Measurements from ENCODE around the gene HSBP1L1. TPM values are rescaled to one million over a fixed set of nuclear protein-coding genes. Genes with fewer than 3 reads are reported as not detected.

HSBP1L1 gene
- total and polyA plus RNA-seq, 2 of the 13 experiments (the other 11 are each of a cell fraction or from before 2014, with no cell fraction given), result 22.6 to 45.1 TPM

DNA sequence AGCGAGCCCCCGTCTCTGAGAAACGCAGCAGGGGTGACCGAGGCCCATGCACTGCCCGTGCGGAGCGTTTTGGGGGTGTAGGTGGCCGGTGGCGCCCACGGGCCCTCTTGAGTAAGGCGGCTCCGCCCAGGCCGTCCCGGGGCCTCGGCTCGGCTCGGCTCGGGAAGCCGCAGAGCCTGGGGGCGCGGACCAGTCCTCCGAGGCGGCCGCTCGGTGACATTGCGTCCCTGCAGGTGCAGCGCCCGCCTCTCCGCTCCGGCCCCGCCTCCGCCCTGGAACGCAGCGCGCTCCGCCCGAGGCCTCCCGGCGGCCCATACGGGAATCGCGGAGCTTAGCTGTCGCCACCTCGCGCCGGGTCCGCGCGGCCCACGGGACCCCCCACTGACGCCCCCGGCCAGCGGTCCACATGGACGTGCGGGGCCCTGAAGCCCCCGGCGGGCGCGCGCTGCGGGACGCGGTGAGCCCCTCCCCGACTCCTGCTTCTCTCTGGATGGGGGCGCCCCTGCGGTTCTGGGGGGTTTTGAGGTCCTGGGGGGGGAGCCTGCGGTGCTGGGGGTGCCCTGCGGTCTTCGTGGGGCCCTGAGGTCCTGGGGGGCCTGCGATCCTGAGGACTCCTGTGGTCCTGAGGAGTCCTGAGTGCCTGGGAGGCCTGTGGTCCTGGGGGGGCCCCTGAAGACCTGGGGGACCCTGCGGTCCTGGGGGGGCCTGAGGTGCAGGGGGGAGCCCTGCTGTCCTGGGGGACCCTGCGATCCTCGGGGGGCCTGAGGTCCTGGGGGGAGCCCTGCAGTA, at the start of gene HSBP1L1 (continued):
- TF ChIP-seq, protein P1, sequence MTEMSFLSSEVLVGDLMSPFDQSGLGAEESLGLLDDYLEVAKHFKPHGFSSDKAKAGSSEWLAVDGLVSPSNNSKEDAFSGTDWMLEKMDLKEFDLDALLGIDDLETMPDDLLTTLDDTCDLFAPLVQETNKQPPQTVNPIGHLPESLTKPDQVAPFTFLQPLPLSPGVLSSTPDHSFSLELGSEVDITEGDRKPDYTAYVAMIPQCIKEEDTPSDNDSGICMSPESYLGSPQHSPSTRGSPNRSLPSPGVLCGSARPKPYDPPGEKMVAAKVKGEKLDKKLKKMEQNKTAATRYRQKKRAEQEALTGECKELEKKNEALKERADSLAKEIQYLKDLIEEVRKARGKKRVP (CRISPR knock-in tag; IDR thresholded peaks at IDR 0.05), result peak in 1 of 2 experiments; percentile 47; a peak in 1 of 4 replicates
- TF ChIP-seq MED8 (CRISPR knock-in tag; IDR thresholded peaks at IDR 0.05; ENCODE audit: insufficient replicate concordance), result peak; percentile 55
- TF ChIP-seq, protein P2, sequence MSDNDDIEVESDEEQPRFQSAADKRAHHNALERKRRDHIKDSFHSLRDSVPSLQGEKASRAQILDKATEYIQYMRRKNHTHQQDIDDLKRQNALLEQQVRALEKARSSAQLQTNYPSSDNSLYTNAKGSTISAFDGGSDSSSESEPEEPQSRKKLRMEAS (IDR thresholded peaks at IDR 0.05), result peak; percentile 58
- no peak for TF ChIP-seq HNRNPL (IDR thresholded peaks at IDR 0.05; ENCODE audit: low read depth, low read length)
- no peak for TF ChIP-seq JARID2 (CRISPR knock-in tag; IDR thresholded peaks at IDR 0.05; ENCODE audit: insufficient replicate concordance)
- TF ChIP-seq TEAD3 (CRISPR knock-in tag; optimal IDR thresholded peaks at IDR 0.05; ENCODE audit: borderline replicate concordance), result peak; percentile 90
- TF ChIP-seq RXRA (CRISPR knock-in tag; IDR thresholded peaks at IDR 0.05), result no peak
- no peak; the same call in 1 of the 2 replicates for TF ChIP-seq ZNF747 (CRISPR knock-in tag; IDR thresholded peaks at IDR 0.05; ENCODE audit: borderline replicate concordance)
- no peak for TF ChIP-seq HMG20A (CRISPR knock-in tag; IDR thresholded peaks at IDR 0.05; ENCODE audit: borderline replicate concordance)
- no peak for TF ChIP-seq NFIC (IDR thresholded peaks at IDR 0.05; ENCODE audit: low read length)
- TF ChIP-seq ZNF788 (CRISPR knock-in tag; IDR thresholded peaks at IDR 0.05; ENCODE audit: borderline replicate concordance), result no peak
- TF ChIP-seq MBD4 (IDR thresholded peaks at IDR 0.05; ENCODE audit: borderline replicate concordance, low read length), result no peak
- TF ChIP-seq NPAS2 (CRISPR knock-in tag; IDR thresholded peaks at IDR 0.05; ENCODE audit: borderline replicate concordance), result no peak
- TF ChIP-seq, protein P3, sequence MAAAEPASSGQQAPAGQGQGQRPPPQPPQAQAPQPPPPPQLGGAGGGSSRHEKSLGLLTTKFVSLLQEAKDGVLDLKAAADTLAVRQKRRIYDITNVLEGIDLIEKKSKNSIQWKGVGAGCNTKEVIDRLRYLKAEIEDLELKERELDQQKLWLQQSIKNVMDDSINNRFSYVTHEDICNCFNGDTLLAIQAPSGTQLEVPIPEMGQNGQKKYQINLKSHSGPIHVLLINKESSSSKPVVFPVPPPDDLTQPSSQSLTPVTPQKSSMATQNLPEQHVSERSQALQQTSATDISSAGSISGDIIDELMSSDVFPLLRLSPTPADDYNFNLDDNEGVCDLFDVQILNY (CRISPR knock-in tag; conservative IDR thresholded peaks at IDR 0.05), result no peak
- TF ChIP-seq ELF1 (CRISPR knock-in tag; IDR thresholded peaks at IDR 0.05), result no peak
- no peak for TF ChIP-seq ZFP1 (CRISPR knock-in tag; IDR thresholded peaks at IDR 0.05)
- peak; percentile 66 for TF ChIP-seq POLR2AphosphoS5 (IDR thresholded peaks at IDR 0.05; ENCODE audit: low read depth, low read length)
- peak; percentile 63 for TF ChIP-seq SP4 (CRISPR knock-in tag; IDR thresholded peaks at IDR 0.05)
- no peak for TF ChIP-seq ZFP41 (CRISPR knock-in tag; IDR thresholded peaks at IDR 0.05; ENCODE audit: borderline replicate concordance)
- no peak for TF ChIP-seq ZBTB21 (CRISPR knock-in tag; IDR thresholded peaks at IDR 0.05)
- no peak for TF ChIP-seq ATF7 (IDR thresholded peaks at IDR 0.05)
- no peak for TF ChIP-seq ATF7 (CRISPR knock-in tag; IDR thresholded peaks at IDR 0.05)
- TF ChIP-seq ZNF644 (CRISPR knock-in tag; IDR thresholded peaks at IDR 0.05; ENCODE audit: low read depth), result no peak
- no peak for TF ChIP-seq KDM6A (CRISPR knock-in tag; IDR thresholded peaks at IDR 0.05; ENCODE audit: low read depth)
- no peak for TF ChIP-seq ZNF501 (CRISPR knock-in tag; IDR thresholded peaks at IDR 0.05)
- TF ChIP-seq RAD21 (CRISPR knock-in tag; IDR thresholded peaks at IDR 0.05), result peak; percentile 84
- TF ChIP-seq PAX8 (CRISPR knock-in tag; IDR thresholded peaks at IDR 0.05; ENCODE audit: borderline replicate concordance), result peak; percentile 56; the same call in 1 of the 2 replicates
- peak; percentile 24; the same call in 1 of the 2 replicates for TF ChIP-seq ZNF746 (CRISPR knock-in tag; IDR thresholded peaks at IDR 0.05)
- no peak; the same call in 1 of the 2 replicates for TF ChIP-seq PHF21A (CRISPR knock-in tag; IDR thresholded peaks at IDR 0.05)
- no peak for TF ChIP-seq ZNF570 (CRISPR knock-in tag; IDR thresholded peaks at IDR 0.05; ENCODE audit: borderline replicate concordance)
- TF ChIP-seq, protein P4, sequence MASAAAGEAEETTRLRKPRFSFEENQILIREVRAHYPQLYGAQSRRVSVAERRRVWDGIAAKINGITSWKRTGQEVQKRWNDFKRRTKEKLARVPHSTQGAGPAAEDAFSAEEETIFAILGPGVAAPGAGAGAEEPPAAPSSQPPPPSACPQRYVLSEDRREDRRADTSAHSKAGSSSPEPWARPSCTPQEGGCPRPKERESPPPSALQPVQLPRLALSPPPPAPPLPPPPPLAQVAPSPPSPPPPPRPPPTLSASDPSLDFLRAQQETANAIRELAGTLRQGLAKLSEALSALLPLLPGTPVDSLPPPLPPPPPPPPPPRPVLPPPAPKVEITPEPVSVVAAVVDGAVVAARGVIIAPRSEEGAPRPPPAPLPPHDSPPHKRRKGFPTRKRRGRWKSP (CRISPR knock-in tag; IDR thresholded peaks at IDR 0.05), result peak; percentile 25; the same call in 1 of the 2 replicates

Measured in HepG2 (cell line).